Stimulated activated CD4-positive, alpha-beta T cell treated with anti-CD3 and anti-CD28 coated beads, Interleukin-4, amount 100 ng/mL, for 1 hour (primary cell): ENCODE results near the gene PTPRD.

Experiments used
- DNase-seq: peaks from one replicate; pipeline ENCODE4 v3.0.0-alpha.2; 2020

PTPRD gene

DNA sequence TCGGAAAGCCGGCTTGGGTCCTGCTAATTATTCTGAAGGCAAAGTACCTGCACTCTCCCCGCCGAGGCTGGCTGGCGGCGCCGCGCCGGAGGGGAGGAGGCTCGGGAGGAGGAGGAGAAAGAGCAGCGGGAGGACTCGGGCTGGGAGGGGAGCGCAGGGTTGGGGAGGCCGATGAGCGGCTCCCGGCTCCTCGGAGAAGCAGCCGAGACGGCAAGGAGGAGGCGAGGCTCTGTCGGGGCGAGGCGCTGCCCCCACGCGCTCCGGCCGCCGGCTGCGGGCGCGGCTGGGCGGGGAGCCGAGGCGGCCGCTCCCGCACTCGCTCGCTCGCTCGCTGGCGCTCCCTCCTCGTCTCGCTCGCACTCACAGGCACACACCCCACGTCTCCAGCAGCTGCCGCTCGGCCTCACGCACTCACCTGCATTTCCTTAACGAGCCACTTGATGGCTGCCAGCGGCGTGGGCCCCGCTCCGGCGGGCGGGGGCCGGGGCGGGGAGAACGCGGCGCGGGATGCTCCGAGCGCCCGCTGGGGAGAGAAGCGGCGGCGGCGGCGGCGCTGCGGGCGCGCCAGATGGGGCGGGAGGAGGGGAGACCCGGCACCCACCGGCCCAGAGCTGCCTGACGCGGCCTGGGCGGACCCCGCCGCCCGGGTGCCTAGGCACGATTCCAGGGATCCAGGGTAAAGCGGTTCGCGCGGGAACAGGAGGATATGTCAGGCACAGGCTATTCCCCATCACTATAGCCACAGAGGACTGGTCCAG, at the start of gene PTPRD:
TSS of gene PTPRD (minus strand) at position 362 of the 758 bp plus-strand sequence.
- no peak for DNase-seq

DNA sequence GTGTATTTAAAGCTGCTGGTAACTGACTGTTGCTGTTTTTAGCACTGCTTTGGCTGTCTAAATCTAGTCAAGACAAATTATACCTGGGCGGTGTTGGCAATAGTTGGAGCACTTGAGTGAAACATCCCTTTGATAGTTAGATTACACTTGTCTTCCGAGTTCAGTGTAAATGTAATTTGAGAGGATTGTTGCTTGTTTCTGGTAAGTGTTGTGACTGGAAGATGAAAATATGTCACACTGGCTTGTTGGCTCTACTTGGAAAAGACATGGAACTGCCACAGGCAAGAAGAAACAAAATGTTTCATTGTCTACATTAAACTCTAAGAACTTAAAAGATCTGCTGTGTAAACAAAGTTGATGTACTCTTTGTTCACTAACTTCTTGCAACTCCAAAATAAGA, 49.2 kb upstream of the PTPRD start:
- DNase-seq, result no peak

DNA sequence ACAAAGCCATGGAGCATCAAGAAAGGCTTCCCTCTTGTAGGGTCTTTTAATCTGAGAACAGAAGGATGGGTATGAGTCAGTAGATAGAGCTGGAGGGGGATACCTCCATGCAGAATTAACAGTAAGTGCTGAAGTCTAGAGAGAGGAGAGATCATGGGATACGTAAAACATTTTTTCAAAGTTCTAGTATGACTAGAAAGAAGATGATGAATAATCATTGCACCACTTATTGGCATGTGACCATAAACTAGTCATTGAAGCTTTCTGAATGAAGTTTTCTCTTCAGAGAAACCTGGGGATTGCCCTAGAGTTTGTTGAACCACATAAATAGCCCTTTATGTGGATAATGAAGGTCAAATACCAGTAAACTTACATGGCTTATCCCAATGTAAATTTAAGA, 48.6 kb upstream of the PTPRD start:
- no peak for DNase-seq

DNA sequence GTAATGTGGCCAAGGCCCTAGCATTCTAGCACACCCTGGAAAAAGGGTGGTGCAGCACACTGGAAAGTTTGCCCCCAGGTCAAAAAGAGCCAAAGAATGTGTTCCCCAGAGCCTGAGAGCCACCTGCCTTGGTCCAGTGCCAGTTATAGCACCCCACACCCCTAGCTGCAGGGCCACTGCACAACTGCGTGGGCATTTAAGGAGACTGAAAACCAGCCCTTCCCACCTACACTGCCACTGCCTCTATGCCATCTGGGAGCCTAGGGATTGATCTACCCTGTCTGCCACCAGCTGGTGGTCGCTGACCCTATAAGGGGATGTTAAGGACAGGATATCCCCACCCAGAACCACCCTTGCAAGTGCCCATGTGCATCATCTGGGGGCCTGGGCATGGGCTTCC, 38.2 kb upstream of the PTPRD start:
- DNase-seq, result no peak

DNA sequence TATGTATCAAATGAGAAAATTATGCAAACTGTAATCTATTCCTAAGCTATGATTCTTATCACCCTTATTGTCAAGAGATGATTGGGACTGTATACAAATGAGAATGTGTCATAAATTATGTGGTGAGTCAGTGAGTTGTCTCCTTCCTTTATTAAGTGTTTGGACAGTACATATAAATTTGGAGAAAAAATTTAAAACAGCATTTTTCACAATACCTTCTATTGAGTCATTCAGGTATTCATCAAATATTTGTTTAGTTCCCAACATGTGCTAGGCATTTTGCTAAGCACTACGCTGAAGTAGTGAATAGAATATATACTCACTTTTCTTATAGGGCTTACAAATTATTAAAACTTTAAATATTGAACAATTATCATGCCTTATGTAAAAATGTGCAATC, 36.3 kb upstream of the PTPRD start:
- DNase-seq, result no peak

DNA sequence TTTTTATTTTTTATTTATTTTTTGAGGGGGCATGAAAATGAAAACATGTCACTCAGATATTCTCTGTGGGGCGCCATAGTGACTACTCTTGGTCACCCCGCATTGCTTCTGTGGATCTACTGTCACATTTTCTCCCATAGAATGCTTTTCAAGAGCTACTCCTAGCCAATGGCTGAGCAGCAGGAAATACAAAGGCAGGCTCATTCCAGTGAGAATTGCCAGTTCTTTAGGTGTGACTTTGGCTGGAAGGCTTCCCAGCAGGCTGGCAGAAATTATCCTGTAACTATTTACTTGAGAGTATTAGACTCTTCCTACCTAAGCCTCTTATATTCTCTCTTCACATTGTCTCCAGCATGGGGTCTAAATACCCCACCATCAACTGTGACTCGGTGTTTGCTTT, 21.0 kb upstream of the PTPRD start:
- DNase-seq, result no peak

DNA sequence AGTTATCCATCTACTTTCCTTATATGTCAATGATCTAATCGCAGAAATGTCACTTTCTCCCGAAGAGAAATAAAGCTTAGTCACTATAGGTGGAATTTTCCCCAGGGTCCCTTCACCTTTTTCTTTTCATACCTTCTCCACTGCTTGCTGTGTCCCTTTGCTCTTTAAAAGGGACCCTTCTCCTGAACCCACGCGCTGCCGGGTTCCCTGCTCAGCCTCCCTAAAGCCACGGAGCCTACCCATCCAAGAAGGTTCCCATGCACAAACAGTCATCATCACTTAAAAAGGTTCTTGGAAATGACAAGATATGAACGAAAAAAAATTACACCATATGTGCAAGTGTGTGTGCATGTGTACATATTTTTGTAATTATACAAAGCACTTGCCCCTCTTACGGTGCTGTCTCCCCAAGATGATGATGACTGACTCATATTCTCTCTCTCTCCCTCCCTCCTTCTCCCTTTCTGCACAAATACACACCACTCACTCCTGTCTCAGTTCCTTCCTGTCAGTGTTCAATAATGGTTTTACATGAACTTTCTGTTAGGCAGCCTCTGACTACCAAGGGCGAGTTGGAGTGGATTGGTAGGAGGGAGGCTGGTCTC, 1.5 kb upstream of the PTPRD start:
- no peak for DNase-seq

DNA sequence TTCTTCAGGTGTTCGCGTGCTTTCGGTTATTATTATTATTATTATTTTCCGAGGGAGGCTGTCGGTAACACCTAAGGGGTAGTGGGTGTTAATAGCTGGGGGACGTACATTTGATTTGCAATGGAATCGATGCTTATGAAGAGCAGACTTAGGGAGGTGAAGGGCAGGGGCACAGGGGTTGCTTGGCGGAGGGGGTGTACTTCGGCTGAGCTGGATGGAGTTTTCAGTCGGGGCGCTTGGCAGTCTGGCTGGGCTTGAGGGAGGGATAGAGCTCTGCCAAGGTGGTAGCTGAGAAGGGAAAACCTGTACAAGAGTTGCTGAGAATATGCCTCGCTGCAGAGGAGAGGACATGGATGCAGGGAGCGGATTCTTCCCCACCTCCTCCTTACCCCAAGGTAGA, 617 bp upstream of the PTPRD start:
- DNase-seq, result no peak

DNA sequence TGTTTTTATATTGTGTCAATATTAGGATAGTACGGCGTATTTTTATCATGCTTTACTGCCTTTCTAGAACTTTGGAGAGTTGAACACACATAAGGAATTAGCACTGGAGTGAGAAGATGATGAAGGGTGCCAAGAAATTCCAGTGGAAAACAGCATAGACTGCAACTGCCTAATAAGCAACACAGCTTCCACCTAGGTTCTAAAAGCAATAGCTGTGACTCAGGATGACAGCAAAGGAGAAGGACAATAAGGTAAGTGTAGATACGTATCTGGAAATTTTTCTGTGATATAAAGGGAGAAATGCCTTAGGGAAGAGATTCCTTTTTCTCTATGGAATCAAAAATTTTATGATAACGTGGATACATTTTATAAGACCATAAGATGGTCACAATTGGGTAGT, 7.4 kb downstream of the PTPRD start:
- DNase-seq, result no peak

DNA sequence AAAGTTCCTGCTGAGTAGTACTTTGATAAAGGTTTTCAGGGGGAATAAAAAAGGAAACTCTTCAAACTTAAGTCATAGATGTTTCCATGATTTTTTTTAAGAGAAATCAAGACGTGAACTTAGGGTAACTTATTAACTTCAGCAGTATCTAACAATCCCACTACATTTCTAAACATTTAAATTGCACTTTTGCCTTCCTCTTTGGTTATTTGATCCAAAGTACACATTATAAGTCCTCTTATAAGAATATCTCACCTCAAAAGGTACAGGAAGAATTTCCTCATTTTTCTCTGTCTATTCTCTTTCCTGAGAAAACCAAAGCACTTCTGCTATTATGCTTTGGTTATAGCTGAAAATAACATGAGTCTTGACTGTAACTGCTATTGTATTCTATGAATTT, 7.9 kb downstream of the PTPRD start:
- no peak for DNase-seq

DNA sequence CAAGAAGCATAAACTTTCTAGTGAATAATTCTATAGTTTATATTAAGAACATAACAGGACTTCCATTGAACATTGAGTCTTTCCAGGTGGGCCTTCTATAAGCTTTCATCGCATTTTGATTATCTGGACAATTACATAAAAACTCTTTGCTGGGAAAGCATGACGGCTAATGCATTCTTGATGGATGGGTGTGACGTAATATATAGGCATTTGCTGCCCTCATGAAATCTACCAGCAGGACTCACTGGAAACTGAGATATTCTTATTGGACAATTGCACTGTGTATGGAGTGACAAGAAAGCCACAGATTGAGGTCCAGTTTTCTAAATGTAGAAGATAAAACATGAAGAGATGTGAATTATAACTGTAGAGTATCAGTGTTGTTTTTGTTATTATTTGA, 15.0 kb downstream of the PTPRD start:
- no peak for DNase-seq

DNA sequence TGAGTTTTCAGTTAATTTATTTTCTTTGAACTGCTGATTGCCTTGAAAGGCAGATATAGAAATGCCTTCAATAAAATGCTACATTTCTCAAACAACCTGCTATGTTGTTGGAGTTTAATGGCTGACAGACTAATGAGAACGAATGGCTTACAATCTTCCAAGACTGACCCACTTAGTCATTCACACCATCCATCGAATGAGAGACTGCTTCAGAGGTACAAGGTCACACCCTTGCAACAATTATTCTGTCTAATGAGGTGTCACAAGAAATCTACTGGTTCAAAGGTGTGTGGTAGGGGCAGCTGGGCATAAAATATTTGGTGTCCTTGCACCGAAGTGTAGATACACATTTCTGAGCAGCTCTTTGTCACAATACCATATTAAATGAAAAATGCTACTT, 18.3 kb downstream of the PTPRD start:
- DNase-seq, result no peak

DNA sequence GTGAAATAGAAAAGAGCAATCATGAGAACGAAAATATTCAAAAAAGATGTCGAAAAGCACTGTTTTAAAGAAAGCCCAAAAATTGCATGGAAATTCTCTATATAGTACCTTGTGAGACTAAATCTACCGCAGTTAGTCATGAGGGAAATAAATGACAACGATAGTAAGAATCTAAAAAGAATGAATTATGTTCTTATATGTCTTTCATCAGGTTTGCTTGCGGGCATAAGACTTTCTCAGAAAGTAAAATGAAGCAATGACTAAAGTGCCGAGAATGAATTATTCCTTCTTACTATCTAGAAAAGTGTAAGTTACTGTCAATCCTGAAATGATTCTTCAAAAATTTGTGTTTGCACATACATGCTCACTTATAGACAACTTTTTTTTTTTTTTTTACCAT, 26.4 kb downstream of the PTPRD start:
- no peak for DNase-seq

DNA sequence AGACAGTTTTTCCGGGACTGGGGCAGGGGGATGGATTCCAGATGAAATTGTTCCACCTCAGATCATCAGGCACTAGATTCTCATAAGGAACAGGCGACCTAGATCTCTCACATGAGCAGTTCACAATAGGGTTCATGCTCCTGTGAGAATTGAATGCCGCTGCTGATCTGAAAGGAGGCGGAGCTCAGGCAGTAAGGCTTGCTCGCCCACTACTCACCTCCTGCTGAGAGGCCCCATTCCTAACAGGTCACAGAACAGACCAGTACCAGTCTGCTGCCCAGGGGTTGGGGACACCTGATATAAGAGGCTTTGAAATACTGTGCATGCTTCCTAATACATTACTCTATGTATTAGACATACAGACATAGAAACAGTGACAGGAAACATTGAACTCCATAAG, 41.1 kb downstream of the PTPRD start:
- no peak for DNase-seq

DNA sequence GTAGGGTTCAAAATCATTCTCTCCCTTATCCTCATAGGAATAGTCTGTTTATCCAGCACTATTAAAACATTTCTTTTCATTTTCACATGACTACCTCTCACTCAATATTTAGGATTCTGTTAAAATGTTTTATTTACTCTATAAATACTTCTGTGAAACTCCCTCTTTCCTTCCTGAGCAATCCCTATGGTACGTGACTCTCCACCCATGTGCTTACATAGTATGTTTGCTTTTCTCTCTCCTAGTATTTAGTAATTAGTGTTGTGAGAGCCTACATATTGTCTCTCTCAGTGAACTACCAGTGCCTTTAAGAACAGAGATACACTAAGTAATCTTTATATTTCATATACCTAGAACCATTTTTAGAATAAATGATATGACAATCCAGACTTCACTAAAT, 46.0 kb downstream of the PTPRD start:
- no peak for DNase-seq

DNA sequence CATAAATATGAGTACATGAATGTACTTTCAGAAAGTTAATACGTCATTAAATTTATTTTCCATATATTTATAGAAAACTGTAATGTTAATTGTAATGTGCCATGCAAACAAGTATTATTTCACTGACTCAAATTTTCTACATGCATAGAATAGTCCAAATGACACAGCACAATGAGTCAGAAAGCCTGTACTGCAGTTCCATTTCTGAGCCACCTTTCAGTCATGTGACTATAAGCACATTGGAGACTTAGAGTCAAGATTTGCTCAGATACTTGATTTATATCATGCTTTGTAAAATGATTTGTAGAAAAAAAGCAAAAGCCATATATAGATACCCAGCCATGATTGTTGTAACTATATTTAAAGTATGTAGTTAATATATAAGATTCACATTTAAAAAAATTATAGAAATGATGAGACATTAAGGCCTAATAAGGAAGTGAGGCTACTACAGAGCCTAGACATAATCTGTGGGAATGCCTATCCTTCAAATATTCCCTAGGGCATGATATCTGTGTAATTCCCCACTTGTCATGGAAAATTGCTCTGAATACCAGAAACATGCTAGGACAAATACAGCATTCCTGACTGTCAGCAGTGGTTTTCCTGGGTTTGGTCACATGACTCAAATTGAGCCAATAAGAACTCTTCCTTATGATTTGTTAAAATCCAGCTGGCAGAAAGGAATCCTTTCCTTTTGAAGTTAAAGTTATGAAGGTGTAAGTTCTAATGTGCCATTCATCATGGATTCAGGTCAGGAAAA, 50.0 kb downstream of the PTPRD start:
- DNase-seq, result no peak

DNA sequence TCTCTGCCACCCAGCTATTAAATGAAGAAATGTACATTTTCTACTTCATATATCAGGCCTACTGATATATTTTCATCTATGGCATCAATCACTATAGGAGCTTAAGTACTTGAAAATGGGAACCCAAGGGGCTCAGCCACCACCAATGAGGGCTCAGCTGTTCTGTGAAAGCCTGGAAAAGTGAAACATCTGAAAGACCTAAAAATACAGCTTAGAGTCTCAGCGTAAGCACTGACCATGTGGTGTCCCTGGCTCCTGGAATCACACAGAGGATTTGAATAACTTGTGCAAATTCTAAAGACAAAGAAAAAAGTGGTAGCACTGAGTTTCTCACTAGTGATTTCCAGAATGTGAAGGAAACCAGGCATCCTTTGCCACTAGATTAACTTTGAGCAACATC, 64.5 kb downstream of the PTPRD start:
- no peak for DNase-seq

DNA sequence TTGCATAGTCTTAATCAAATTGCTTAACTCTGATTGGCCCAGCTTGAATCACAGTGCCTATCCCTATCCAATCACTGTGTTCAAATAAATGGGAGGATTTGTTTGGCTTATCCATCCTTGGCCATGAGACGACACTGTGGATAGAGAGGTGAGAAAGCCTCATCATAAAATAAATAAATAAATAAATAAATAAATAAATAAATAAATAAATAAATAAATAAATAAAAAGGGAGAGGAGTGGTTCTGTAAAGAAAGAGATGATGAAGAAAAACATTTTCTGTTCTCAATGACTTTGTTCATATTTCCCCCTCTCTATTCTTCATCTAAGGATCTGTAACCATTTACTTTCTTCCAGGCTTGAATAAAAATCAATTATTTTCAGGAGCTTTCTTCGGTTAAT, 74.7 kb downstream of the PTPRD start:
- DNase-seq, result no peak

DNA sequence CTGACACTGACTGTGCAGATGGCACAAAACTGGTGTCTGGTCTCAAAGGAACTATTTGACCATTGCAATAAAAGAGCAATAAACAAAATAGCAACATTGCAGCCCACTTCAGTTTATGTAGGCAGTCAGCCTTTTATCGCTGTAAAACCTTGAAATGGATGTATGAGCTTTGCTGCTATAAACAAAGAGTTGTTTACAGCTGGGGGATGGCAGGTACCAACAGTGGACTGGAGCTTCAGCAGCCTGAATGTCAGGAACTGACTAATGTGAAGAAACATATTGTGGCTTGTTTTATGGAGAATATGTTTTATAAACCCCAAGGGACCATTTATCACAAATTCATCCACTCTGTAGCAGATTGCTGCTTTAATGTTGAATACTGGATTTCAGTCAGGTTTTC, 78.0 kb downstream of the PTPRD start:
- no peak for DNase-seq

DNA sequence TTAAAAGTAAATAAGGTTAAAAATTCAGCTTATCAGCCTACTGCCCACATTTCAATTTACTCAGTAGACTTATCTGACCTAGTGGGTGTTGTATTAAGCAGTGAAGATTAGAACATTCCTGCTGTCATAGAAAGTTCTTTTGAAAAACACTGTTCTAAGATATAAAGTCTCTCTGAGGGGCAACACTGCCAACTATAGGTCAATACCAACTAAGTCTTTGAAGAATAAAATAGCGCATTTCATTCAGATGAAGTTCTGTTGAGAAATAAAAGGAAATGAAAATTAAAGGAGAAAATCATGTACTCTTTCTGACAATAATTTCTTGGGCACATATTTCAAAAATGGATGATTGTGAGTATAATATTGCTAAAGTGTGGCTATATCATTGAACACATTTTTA, 86.8 kb downstream of the PTPRD start:
- no peak for DNase-seq

DNA sequence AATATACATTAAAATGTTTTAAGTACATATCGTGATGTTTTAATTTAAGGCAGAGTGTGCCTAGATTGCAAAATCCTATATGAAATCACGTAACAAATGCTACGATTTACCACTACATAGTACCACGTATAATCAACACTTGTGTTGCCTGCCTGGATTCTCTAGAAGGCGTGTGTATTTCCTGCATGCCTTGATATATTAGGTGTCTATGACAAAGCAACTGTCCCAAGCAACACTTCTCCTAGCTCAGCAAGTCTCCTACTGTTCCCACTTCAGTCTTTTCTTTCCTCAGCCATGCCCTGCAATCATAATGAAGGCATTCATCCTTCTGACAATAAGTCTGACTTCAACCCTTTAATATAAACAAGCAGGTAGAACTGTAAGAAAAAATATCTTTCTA, 89.6 kb downstream of the PTPRD start:
- DNase-seq, result no peak

DNA sequence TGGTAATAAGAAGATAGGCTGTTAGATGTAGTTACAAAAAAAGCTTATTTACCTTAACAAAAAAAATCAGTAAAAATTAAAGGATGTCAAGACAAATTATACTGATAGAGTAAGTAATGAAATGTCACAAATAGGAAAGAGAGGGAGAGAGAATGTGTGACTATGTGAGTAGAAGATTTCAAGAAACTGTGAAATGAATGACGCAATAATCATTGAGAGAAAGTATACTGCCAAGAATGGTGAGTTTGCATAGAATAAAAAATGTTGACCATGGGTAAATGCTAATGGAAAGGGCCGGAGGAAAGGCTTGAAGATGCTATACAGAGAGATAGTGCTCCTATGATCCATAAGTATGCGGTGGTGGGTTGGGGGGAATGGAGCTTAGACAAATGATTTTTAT, 100.7 kb downstream of the PTPRD start:
- DNase-seq, result no peak

DNA sequence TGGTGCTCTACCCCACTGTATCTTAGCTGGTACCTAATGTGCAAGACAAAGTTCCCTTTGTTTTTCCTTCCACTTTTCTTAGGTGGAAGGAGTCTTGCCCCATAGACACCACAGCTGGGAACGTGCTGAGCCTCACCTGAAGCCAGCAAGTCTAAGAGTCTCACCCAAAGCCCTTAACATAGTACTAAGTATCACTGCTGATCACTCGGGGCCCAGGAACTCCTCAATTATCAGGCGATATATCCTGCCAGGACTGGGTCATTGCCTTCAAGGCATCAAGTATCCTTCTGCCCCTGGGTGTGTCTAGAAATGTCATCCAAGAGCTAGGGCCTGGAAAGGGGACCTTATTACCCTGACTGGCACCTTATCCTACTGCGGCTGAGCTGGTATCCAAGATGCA, 123.9 kb downstream of the PTPRD start:
- DNase-seq, result no peak

DNA sequence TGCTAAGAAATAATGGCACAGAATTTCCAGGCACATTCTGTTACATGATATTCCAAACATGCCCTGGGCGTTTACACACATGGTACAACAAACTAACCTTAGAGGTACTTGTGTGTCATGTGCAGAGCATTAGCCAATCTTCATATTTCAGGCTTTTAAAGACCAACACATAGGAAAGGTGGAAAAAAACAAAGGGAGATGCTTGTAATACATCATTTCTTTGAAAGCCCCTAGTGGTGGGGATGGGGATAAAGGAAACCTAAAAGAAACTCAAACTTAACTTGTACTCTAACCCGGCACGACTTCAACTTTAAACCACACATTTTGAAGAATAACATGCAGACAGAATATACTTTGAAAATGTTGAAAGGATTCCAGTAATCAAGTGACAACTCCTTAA, 133.6 kb downstream of the PTPRD start:
- DNase-seq, result no peak
